GM18517 (cell line): Measurements from ENCODE around the gene CITED4.
"Not testable (repeated sequence)": the region's sequence is repeated elsewhere in the genome, so short reads cannot be mapped to it uniquely, and the experiment has no call there.

Experiments used
- ATAC-seq: cut with Tn5 transposase; IDR thresholded peaks from one replicate; pipeline ENCODE4 v1.9.1; 2021; ENCODE audit warnings: mild to moderate bottlenecking, moderate library complexity; ENCODE audit not compliant: unreplicated experiment

The CITED4 gene

DNA sequence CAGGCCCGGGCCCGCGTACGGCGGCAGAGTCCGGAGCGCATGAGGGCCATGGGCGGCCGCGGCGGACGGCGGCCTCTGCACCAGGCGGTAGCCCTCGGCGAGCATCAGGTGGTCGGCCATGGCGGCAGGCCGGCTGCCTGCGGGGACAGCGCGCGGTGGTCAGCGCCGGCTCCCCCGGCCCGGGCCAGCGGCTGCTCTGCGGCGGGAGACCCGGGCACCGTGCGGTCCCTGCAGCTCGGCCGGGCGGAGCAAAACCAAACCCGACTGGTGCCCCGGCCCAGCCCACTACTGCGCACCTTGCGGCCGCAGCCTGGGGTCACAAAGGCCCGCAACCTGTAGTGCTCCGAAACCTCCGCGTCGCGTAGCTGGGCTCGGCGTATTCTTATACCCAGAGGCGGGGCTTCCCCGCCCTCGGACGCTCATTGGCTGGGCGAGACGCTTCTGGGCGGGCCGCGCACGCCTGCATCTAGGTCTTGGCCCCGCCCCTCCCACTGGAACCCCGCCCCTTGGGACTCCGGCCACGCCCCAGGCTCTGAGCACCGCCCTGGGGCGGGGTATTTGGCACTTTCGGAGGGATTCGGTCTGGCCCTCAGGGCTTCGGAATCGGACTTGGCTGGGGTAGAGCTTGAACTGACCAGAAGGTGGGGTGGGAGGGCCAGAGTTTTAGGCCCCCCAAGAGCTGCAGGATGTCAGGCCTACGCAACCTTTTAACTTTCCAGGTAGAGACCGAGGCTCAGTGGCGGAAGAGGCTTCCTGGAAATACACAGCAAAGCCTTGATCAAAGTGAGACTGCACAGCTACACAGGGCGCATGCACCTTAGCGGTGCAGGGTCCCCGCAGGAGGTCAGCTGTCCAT lies at the start of gene CITED4:
Gene CITED4 (minus strand): TSS at position 356 of the 856 bp plus-strand sequence. CDS start 236 bp downstream, at position 120.
- ATAC-seq: peak; percentile 83

DNA sequence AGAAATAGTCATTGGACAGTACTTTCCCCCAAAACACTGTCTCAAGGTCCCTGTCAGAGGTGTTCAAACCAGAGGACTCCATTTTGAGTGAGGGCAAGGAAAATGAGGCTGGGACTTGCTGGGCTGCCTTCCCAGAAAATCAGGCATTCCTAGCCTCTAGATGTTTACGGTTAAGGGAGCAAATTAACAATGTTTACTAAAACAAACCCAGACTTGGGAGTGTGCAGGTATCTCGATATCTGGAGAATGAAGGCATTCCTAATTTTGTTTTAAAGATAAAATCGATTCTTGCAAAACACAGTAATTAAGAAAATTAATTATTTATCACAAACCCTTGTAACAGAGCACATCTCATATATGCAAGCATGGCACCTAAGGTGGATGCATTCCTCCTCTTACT lies 48.9 kb upstream of the CITED4 start:
- no peak for ATAC-seq

- ATAC-seq: no peak
Observed at GRCh38 chr1:40909281-40909680, 47.1 kb upstream of the CITED4 start.

GRCh38 chr1:40908350-40908749 lies 46.2 kb upstream of the CITED4 start:
- ATAC-seq: no peak

DNA sequence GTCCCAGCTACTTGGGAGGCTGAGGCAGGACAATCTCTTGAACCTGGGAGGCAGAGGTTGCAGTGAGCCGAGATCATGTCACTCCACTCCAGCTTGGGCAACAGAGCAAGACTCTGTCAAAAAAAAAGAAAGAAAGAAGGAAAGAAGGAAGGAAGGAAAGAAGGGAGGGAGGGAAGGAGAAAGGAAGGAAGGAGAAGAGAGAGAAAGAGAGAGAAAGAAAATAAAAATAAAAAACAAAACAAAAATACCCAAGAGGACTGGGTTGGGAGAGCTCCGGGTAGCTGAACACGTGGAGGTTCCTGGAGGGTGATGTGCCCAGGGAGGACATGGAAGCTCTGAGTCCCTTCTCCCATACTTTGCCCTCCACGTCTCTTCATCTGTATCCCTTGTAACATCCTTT lies 45.7 kb upstream of the CITED4 start:
- ATAC-seq: no peak

GRCh38 chr1:40906781-40907400 lies 44.7 kb upstream of the CITED4 start:
- no peak for ATAC-seq

GRCh38 chr1:40905061-40905460 lies 42.9 kb upstream of the CITED4 start:
- ATAC-seq: no peak

DNA sequence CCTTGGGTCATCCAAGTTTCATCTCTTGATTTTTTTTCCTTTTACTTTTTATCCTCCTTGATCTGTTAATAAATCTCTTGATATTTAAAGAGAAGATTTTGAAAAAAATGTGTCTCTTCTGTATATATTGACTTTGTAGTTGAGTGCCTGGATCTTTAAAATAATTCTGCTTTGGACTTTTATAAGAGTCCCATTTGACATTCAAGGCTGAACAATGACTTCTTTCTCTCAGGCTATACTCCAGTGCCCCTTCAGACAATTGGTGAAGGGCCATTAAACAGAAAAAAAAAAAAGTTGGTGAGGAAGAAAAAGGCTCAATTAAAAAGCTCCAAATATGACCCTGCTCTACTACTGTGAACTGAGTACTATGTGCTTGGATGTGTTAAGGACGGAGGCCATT lies 40.9 kb upstream of the CITED4 start:
- no peak for ATAC-seq

DNA sequence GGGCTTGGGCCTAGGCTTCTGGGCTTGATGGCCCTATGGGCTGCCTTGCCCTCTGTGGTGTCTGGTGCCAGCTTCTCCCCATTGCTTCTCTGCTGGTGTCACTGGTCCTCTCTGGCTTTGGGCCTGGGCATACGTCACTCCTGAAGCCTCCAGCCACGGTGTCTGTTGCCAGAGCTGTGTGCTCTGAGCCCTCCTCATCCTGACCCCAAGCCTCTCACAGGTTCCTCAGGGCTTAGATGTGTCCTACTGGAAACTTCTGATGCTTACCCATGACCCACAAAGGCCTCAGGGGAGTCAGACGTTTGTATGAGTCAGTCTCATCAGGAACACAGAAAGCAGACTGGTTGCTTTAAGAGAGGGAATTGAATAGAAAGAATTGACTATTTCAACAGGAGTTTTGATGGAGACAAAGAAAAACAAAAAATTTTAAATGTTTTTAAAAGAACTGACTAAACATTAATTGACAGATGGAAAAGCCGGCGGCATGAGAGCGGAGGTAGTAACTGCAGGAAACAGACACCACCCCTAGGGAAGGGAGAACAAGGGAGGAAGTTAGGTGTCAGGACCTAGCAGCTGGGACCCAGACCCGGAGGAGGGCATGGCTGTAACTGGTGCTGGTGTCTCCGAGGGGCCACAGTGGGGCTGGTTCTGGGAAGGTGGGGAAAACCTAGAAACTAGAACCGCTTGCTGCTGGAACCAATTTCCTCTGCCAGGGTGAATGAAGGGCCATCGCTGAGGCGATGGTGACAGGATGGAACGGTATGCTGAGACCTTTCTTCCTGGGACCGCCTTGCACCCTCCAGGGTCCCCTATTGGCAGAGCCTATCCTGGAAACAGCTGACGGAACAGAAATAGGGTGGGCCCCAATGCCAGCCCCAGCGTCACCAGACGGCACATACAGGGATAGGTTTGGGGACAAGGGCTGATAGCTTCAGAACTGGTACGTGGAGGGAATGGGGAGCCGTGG lies 40.0 kb upstream of the CITED4 start:
- ATAC-seq: no peak

GRCh38 chr1:40899230-40899870 lies 37.2 kb upstream of the CITED4 start:
- ATAC-seq: no peak

GRCh38 chr1:40898431-40898901 lies 36.3 kb upstream of the CITED4 start:
- ATAC-seq: no peak

- no peak for ATAC-seq
Observed at GRCh38 chr1:40897513-40897912, 35.4 kb upstream of the CITED4 start.

- no peak for ATAC-seq
Observed at GRCh38 chr1:40896482-40896881, 34.3 kb upstream of the CITED4 start.

- ATAC-seq: no peak
Observed at GRCh38 chr1:40895601-40896000, 33.4 kb upstream of the CITED4 start.

DNA sequence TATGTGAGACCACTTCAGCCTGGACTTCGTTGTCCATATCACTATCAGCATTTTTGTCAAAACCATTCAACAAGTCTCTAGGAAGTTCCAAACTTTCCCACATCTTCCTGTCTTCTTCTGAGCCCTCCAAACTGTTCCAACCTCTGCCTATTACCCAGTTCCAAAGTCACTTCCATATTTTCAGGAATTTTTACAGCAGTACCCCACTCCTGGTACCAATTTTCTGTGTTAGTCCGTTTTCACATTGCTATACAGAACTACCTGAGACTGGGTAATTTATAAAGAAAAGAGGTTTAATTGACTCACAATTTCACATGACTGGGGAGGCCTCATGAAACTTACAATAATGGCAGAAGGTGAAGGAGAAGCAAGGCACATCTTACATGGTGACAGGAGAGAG lies 32.7 kb upstream of the CITED4 start:
- not testable (repeated sequence) for ATAC-seq

GRCh38 chr1:40894455-40894854 lies 32.3 kb upstream of the CITED4 start:
- no peak for ATAC-seq

GRCh38 chr1:40893946-40894345 lies 31.8 kb upstream of the CITED4 start:
- ATAC-seq: no peak

DNA sequence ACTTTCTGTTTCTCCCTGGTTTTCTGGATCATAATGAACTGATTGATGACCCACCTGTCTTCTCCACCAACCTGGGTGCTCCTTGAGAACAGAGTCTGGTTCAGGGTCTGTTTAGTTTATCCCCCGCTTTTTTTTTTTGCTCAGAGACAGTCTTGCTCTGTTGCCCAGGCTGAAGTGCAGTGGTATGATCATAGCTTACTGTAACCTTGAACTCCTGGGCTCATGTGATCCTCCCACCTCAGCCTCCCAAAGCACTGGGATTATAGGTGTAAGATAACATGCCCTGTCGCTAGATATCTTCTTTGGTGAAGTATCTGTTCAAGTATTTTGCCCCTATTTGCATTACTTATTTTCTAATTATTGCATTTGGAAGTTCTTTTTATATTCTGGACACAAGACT lies 30.2 kb upstream of the CITED4 start:
- no peak for ATAC-seq

DNA sequence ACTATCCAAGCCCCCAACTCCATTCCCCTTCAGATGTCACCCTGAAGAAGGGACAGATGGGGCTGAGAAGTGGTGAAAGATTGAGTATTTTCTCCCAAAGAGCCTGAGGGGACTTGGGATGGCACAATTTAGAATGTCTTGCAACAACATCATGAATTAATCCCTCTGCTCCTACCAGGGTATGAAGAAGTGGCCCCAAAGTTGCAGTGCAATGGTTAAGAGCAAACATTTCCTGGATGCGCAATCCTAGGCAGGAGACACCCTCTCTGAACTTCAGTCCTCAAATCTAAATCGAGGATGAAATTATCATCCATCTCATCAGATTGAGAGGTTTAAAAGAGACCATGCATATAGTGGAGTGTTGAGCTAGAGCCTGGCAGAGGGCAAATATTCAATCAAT lies 28.6 kb upstream of the CITED4 start:
- no peak for ATAC-seq

- no peak for ATAC-seq
Observed at GRCh38 chr1:40887652-40888051, 25.5 kb upstream of the CITED4 start.

DNA sequence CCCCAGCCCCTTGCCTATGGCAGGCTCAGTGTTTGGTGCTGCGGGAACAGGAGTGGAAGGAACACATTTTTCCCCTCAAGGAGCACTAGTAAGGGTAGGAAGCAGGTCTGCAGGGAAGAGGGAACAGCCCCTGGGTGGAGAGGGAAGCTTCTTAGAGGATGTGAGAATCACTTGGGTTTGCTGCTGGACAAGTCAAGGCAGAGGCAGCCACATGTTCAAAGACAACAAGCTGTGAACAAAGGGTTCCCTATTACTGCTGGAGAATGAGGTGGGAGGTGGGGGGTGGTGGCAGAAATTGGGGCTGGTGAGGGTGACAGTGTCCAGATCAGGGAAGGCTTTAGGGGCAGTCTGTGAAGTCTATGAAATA lies 24.8 kb upstream of the CITED4 start:
- no peak for ATAC-seq
